K562 (cell line): ENCODE results near the gene CFL1. TPM values are rescaled to one million over a fixed set of nuclear protein-coding genes. Genes with fewer than 3 reads are reported as not detected.

ENCODE experiments used
- ARID1B ChIP-seq: fragments of 450-650 bp; IDR thresholded peaks from 2 replicates; pipeline ENCODE4 v1.6.1; 2016; ENCODE audit warnings: antibody characterized with exemption, mild to moderate bottlenecking, inconsistent platforms
- ARID2 ChIP-seq: fragments of 450-650 bp; IDR thresholded peaks from 2 replicates; pipeline ENCODE4 v1.6.1; 2017; ENCODE audit warnings: antibody characterized with exemption, mild to moderate bottlenecking
- CBFA2T3 ChIP-seq: fragments of 450-650 bp; IDR thresholded peaks from 2 replicates; pipeline ENCODE4 v1.6.1; 2017
- CCNT2 ChIP-seq: IDR thresholded peaks from 2 replicates; pipeline ENCODE4 v1.6.1; 2011; ENCODE audit warnings: borderline replicate concordance, low read depth, mild to moderate bottlenecking, moderate library complexity, mixed read lengths, low read length; ENCODE audit not compliant: insufficient read length; ENCODE audit errors: extremely low read depth
- CTBP1 ChIP-seq: fragments of 450-650 bp; IDR thresholded peaks from 2 replicates; pipeline ENCODE4 v1.6.1; 2016; ENCODE audit warnings: borderline replicate concordance
- EP300 ChIP-seq: IDR thresholded peaks from 2 replicates; pipeline ENCODE4 v1.6.1; 2012; ENCODE audit warnings: low read length, improper control_type of control experiment
- FOXJ2 ChIP-seq: fragments of 200-800 bp; sonication (Bioruptor generic); IDR thresholded peaks from 2 replicates; pipeline ENCODE4 v1.6.1; 2016; ENCODE audit warnings: missing genetic modification characterization, missing compliant biosample characterization
- GATA2 ChIP-seq: sonication (generic); formaldehyde crosslinking; IDR thresholded peaks from 2 replicates; pipeline ENCODE4 v1.4.0; 2020; ENCODE audit warnings: mild to moderate bottlenecking, missing genetic modification reagents
- GTF2E2 ChIP-seq: fragments of 200-800 bp; sonication (Bioruptor generic); IDR thresholded peaks from 2 replicates; pipeline ENCODE4 v1.6.1; 2016; ENCODE audit warnings: missing genetic modification characterization, missing compliant biosample characterization
- HMBOX1 ChIP-seq: sonication (generic); IDR thresholded peaks from 2 replicates; pipeline ENCODE4 v1.6.1; 2016
- HNRNPLL ChIP-seq: fragments of 200-400 bp; formaldehyde crosslinking; IDR thresholded peaks from 2 replicates; pipeline ENCODE4 v1.6.1; 2017; ENCODE audit warnings: low read length, low read depth, mild to moderate bottlenecking; ENCODE audit not compliant: poor library complexity, severe bottlenecking
- HOXB6 ChIP-seq: fragments of 250-450 bp; sonication (Bioruptor Pico); IDR thresholded peaks from 2 replicates; pipeline ENCODE4 v1.5.1; 2022; ENCODE audit warnings: mild to moderate bottlenecking, borderline replicate concordance
- JUND ChIP-seq, 2 experiments: IDR thresholded peaks; 2 replicates in 1 of 2; 3 replicates in 1 of 2; pipeline ENCODE4 v1.6.1; 2011; ENCODE audit warnings: borderline replicate concordance in 2 of 2, low read depth in 2 of 2, low read length in 2 of 2, improper control_type of control experiment in 1 of 2, missing biosample characterization in 1 of 2, missing genetic modification characterization in 1 of 2, missing genetic modification reagents in 1 of 2
- NELFE ChIP-seq: IDR thresholded peaks from 2 replicates; pipeline ENCODE4 v1.6.1; 2011; ENCODE audit warnings: mild to moderate bottlenecking; ENCODE audit not compliant: insufficient read depth, insufficient read length
- NEUROD1 ChIP-seq: fragments of 150-350 bp; IDR thresholded peaks from 2 replicates; pipeline ENCODE4 v1.6.1; 2014; ENCODE audit warnings: borderline replicate concordance, low read length, low read depth; ENCODE audit not compliant: partially characterized antibody
- PKNOX1 ChIP-seq: fragments of 450-650 bp; IDR thresholded peaks from 2 replicates; pipeline ENCODE4 v1.6.1; 2016
- POLR2B ChIP-seq: fragments of 450-650 bp; IDR thresholded peaks from 2 replicates; pipeline ENCODE4 v1.6.1; 2018; ENCODE audit warnings: low read depth; ENCODE audit not compliant: partially characterized antibody
- PPARD ChIP-seq: fragments of 250-450 bp; sonication (Bioruptor Pico); IDR thresholded peaks from 2 replicates; pipeline ENCODE4 v1.8.0; 2022; ENCODE audit warnings: inconsistent platforms, mild to moderate bottlenecking, moderate library complexity
- SMARCA4 ChIP-seq: fragments of 450-650 bp; IDR thresholded peaks from 2 replicates; pipeline ENCODE4 v1.6.1; 2016
- SMARCE1 ChIP-seq: fragments of 450-650 bp; IDR thresholded peaks from 2 replicates; pipeline ENCODE4 v1.7.1; 2016; ENCODE audit warnings: mild to moderate bottlenecking
- SOX6 ChIP-seq: fragments of 450-650 bp; IDR thresholded peaks from 2 replicates; pipeline ENCODE4 v1.6.1; 2014; ENCODE audit warnings: mild to moderate bottlenecking
- STAT5A ChIP-seq: IDR thresholded peaks from 2 replicates; pipeline ENCODE4 v1.6.1; 2012; ENCODE audit warnings: low read length, inconsistent platforms, borderline replicate concordance
- TCF3 ChIP-seq: sonication (generic); formaldehyde crosslinking; IDR thresholded peaks from 2 replicates; pipeline ENCODE4 v1.4.0; 2020; ENCODE audit warnings: mild to moderate bottlenecking, missing genetic modification reagents
- TEAD4 ChIP-seq, 2 experiments: sonication (generic) in 1 of 2; formaldehyde crosslinking in 1 of 2; IDR thresholded peaks; 2 replicates each; pipeline versions ENCODE4 v1.6.1 to v1.8.0; 2012 to 2022; ENCODE audit warnings: borderline replicate concordance in 1 of 2, inconsistent platforms in 1 of 2, low read length in 1 of 2, mild to moderate bottlenecking in 1 of 2, missing genetic modification reagents in 1 of 2
- TFAP4 ChIP-seq: sonication (generic); formaldehyde crosslinking; IDR thresholded peaks from 2 replicates; pipeline ENCODE4 v1.8.0; 2022; ENCODE audit warnings: missing genetic modification reagents, mild to moderate bottlenecking, moderate library complexity, borderline replicate concordance
- TSC22D4 ChIP-seq: fragments of 450-650 bp; IDR thresholded peaks from 2 replicates; pipeline ENCODE4 v1.6.1; 2016; ENCODE audit warnings: missing genetic modification characterization, missing biosample characterization, control low read depth
- ZFP36 ChIP-seq: fragments of 150-350 bp; IDR thresholded peaks from 2 replicates; pipeline ENCODE4 v1.6.1; 2018; ENCODE audit warnings: low read length, low read depth; ENCODE audit not compliant: partially characterized antibody
- ZNF274 ChIP-seq: IDR thresholded peaks from 2 replicates; pipeline ENCODE4 v1.6.1; 2011; ENCODE audit warnings: low read depth, mild to moderate bottlenecking, low read length, moderate library complexity, borderline replicate concordance
- ZNF717 ChIP-seq: fragments of 250-450 bp; sonication (Bioruptor Pico); IDR thresholded peaks from 2 replicates; pipeline ENCODE4 v1.5.0; 2021
- polyA plus RNA-seq, 8 experiments: library from polyadenylated mRNA; depleted of rRNA in 4 of 8; stranded (reverse) in 5 of 8; unstranded in 3 of 8; fragments of >200 nt; fragmentation: Nextera tagmentation in 2 of 8; fragmentation: Illumina TruSeq in 1 of 8; extraction: Ambion mirVana in 2 of 8; extraction: Trizol in 1 of 8; gene quantifications; 2 replicates each; pipeline versions ENCODE4 v1.2.1 to v1.2.3, GENCODE V29; 2011 to 2014; ENCODE audit warnings: inconsistent platforms in 1 of 8, missing spikeins in 1 of 8
- total RNA-seq, 7 experiments: library from RNA; depleted of rRNA in 6 of 7; stranded (reverse); fragments of >200 nt in 6 of 7; fragmentation: Illumina TruSeq in 2 of 7; extraction: Trizol in 2 of 7; gene quantifications; 2 replicates each; pipeline versions ENCODE4 v1.2.1 to v1.2.3, GENCODE V29; 2011 to 2021; ENCODE audit warnings: low replicate concordance in 1 of 7

Gene CFL1
- total and polyA plus RNA-seq, 9 of the 15 experiments (the other 6 are each of a cell fraction or from before 2014, with no cell fraction given) = 105 to 1,101 (median 859) TPM

- no peak for TF ChIP-seq CCNT2
- TF ChIP-seq GATA2 = peak; percentile 90
- peak; percentile 68 for TF ChIP-seq CBFA2T3
- no peak for TF ChIP-seq HNRNPLL
- no peak for TF ChIP-seq ZNF274
- no peak for TF ChIP-seq GTF2E2 (tag)
- no peak for TF ChIP-seq PPARD (CRISPR knock-in tag)
- TF ChIP-seq ARID2 = no peak
- peak; percentile 85 for TF ChIP-seq SOX6
- TF ChIP-seq TCF3 (CRISPR knock-in tag) = peak; percentile 82
- no peak for TF ChIP-seq NELFE
- peak; percentile 10; the same call in 1 of the 2 replicates for TF ChIP-seq EP300
- no peak for TF ChIP-seq NEUROD1
- TF ChIP-seq ZNF717 (CRISPR knock-in tag) = no peak
- TF ChIP-seq TFAP4 (CRISPR knock-in tag) = no peak
- TF ChIP-seq TSC22D4 (tag) = no peak
- peak; percentile 91 for TF ChIP-seq CTBP1
- no peak for TF ChIP-seq POLR2B
- TF ChIP-seq JUND (IDR thresholded peaks at IDR 0.05; ENCODE audit: borderline replicate concordance, low read depth, low read length) = 0 out of 2 replicates have a peak, but pooled peaks have one; percentile 9
- no peak for TF ChIP-seq JUND (tag; IDR thresholded peaks at IDR 0.05; ENCODE audit: borderline replicate concordance, low read depth, low read length)
- TF ChIP-seq SMARCA4 = peak; percentile 43; the same call in 1 of the 2 replicates
- peak; percentile 69 for TF ChIP-seq ARID1B
- no peak for TF ChIP-seq STAT5A
- no peak for TF ChIP-seq PKNOX1
- TF ChIP-seq FOXJ2 (tag) = no peak
- no peak for TF ChIP-seq ZFP36
- TF ChIP-seq HOXB6 (CRISPR knock-in tag) = no peak
- peak; percentile 68; the same call in 1 of the 2 replicates for TF ChIP-seq TEAD4 (IDR thresholded peaks at IDR 0.05; ENCODE audit: low read length)
- no peak for TF ChIP-seq TEAD4 (CRISPR knock-in tag; IDR thresholded peaks at IDR 0.05; ENCODE audit: borderline replicate concordance)
- peak; percentile 35; the same call in 1 of the 2 replicates for TF ChIP-seq SMARCE1
- 0 out of 2 replicates have a peak, but pooled peaks have one; percentile 39 for TF ChIP-seq HMBOX1
Observed at GRCh38 chr11:65806979-65807378, 51.0 kb downstream of the CFL1 start (continued).
